ENCODE measurements around the gene PGPEP1.
"Not testable (repeated sequence)": the region's sequence is repeated elsewhere in the genome, so short reads cannot be mapped to it uniquely, and the experiment has no call there.

Gene PGPEP1

DNA sequence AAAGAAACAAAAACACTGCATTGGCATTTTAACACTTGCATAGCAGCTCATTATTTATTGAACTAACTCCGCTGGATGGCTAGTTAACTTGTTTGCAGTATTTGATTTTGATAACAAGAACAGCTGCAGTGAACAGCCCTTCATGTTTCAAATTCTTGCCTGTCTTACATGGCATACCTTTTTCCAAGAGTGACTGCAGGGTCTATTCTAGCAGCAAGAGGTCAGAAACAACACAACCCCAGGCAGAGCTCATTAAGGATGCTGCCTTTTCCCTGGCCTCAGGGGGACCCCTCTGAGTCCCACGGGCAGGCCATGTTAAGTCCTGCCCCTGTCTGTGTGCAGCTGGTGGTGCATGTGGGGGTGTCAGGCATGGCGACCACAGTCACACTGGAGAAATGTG is 16.6 kb downstream of the PGPEP1 start:
- Mint-ChIP-seq H3K4me1 (ENCODE audit: low read depth) (no peaks in the 10 kb centered on the region), H3K4me3 (no peak overlapping the region), H3K27me3 (no peaks in the 10 kb centered on the region), H3K9me3 (no peaks in the 10 kb centered on the region), H3K27ac (no peak overlapping the region), H3K36me3 (ENCODE audit: low read depth) (peaks cover 61% of the 10 kb centered on the region)
- DNase-seq: no peak

DNA sequence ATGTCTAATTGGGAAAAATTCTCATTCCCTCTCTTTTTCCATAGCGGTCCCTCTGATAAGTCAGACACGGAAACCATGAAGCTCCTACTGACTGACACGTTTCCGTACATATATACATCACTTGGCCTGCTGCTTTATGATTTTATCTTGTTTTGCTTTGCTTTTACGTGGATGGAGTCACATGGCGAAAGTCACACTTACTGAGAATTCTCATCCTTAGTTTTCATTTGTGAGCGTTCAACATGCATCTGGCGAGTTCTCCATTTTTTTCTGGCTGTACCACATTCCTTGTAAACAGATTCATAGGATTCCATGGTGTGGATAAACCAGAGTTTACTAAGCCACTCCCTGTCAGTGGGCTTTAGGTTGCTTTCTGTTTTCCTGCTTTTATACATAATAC is 21.2 kb downstream of the PGPEP1 start:
- Mint-ChIP-seq H3K27me3 (no peaks in the 10 kb centered on the region), H3K4me1 (ENCODE audit: low read depth) (peaks cover 2% of the 10 kb centered on the region), H3K27ac (no peak overlapping the region), H3K4me3 (no peak overlapping the region), H3K9me3 (no peaks in the 10 kb centered on the region), H3K36me3 (ENCODE audit: low read depth) (peaks cover 73% of the 10 kb centered on the region)
- DNase-seq: no peak

DNA sequence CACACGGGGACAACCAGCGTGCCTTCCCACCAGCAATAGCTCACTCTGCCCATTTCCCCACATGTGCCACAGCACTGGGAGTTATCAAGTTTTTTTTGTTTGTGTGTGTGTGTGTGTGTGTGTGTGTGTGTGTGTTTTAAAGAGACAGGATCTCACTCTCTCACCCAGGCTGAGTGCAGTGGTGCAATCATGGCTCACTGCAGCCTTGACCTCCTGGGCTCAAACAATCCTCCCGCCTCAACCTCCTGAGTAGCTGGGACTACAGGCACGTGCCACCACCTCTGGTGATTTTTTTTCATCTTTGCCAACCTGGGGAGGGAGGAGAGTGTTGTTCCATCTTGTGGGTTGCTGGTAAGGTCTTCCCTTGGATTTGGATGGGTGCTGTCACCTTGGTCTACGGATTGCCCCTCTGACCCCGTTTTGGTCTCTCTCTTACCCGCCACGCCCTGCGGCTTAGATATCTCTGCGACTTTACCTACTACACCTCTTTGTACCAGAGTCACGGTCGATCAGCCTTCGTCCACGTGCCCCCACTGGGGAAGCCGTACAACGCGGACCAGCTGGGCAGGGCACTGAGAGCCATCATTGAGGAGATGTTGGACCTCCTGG is 22.6 kb downstream of the PGPEP1 start:
- Mint-ChIP-seq H3K4me3 (no peak overlapping the region), H3K27me3 (no peaks in the 10 kb centered on the region), H3K36me3 (ENCODE audit: low read depth) (peaks cover 61% of the 10 kb centered on the region), H3K4me1 (ENCODE audit: low read depth) (peaks cover 2% of the 10 kb centered on the region), H3K9me3 (no peaks in the 10 kb centered on the region), H3K27ac (no peak overlapping the region)
- DNase-seq: no peak

DNA sequence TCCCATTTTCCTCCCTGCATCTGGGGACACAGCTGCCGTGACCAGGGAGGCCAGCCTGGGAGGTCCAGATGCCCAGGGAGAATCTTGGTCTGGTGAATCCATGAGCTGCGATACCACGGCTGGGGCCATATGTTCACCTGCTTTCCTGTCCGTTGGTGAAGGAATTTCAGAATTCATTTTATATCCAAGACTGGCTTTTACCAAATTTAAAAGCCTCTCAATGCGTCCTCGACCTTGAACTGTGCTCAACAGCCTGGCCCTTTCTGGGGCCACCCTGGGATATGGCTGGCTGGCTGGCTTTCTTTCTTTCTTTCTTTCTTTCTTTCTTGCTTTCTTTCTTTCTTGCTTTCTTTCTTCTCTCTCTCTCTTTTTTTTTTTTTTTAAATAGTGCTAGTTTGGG is 23.4 kb downstream of the PGPEP1 start:
- no peaks in the 10 kb centered on the region for H3K27me3 Mint-ChIP-seq
- peaks cover 2% of the 10 kb centered on the region for H3K4me1 Mint-ChIP-seq (ENCODE audit: low read depth)
- no peak for DNase-seq
- H3K27ac Mint-ChIP-seq: no peak overlapping the region
- H3K9me3 Mint-ChIP-seq: no peaks in the 10 kb centered on the region
- H3K36me3 Mint-ChIP-seq (ENCODE audit: low read depth): peaks cover 53% of the 10 kb centered on the region
- no peak overlapping the region for H3K4me3 Mint-ChIP-seq

DNA sequence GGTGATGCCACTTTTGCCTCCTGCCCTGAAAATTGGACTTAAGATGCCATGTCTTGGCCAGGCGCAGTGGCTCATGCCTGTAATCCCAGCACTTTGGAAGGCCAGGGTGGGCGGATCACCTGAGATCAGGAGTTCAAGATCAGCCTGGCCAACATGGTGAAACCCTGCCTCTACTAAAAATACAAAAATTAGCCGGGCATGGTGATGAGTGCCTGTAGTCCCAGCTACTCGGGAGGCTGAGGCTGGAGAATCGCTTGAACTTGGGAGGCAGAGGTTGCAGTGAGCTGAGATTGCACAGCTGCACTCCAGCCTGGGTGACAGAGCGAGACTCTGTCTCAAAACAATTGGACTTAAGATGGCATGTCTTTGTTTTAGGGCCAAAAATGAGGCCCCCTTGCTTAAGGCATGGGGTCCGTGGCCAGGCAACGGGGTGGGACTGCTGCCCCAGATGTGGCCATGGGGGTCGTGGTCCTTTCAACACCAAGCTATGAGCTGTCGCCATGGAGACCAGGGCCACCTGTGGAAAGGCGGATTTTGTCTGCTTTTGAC is 24.0 kb downstream of the PGPEP1 start:
- peaks cover 47% of the 10 kb centered on the region for H3K36me3 Mint-ChIP-seq (ENCODE audit: low read depth)
- H3K4me3 Mint-ChIP-seq; DNase-seq; H3K4me1 Mint-ChIP-seq (ENCODE audit: low read depth); H3K9me3 Mint-ChIP-seq; H3K27me3 Mint-ChIP-seq; H3K27ac Mint-ChIP-seq: not testable (repeated sequence)

DNA sequence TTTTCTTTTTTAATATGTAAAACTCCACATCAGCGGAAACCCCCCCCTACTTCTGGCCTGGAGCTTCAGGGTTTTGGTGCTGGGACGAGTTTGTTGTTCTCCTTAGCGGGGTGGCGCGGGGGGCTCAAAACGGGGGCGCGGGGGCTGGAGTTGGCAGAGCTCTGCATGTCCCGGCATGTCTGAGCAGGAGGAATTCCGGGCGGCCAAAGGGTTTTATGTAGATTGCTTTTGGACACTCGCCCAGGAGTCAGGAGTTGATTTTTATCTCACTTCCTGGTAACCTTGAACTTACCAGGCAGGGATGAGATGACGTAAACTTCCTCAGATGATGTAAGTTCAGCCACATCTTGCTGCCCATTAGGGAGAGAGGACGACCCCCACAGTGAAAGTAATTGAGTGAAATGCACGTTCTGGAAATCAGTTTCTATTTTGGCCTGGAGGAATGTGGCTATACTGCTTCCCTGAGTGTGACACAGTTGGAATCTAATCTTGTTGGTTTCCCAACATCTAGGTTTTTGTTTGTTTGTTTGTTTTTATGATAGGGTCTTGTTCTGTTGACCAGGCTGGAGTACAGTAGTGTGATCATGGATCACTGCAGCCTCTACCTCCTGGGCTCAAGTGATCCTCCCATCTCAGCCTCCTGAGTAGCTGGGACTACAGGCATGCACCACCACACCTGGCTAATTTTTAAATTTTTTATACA is 24.6 kb downstream of the PGPEP1 start:
- H3K4me3 Mint-ChIP-seq: no peak overlapping the region
- H3K4me1 Mint-ChIP-seq (ENCODE audit: low read depth): peaks cover 2% of the 10 kb centered on the region
- no peaks in the 10 kb centered on the region for H3K9me3 Mint-ChIP-seq
- peak overlapping the region; percentile 40 for H3K27ac Mint-ChIP-seq
- H3K27me3 Mint-ChIP-seq: no peaks in the 10 kb centered on the region
- no peak for DNase-seq
- H3K36me3 Mint-ChIP-seq (ENCODE audit: low read depth): peaks cover 41% of the 10 kb centered on the region

DNA sequence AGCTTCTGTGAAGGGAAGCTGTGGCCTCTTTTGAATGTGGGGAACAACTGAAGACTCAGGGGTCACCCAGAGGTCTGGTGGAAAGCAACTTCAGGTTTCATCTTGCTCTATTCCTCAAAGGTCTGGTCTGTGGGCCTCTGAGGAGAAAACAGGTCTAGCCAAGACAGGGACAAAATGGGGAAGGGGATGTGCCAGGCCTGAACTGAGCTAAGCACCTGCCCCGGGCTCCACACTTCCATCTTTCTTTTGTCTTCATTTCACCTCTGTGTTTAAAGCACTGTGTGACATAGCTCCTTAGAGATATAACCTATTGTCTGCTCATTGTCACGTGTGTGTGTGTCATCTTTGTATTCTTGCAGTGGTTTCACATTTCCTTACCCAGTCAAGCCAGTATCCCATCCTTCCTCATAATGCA is 25.6 kb downstream of the PGPEP1 start:
- no peak for DNase-seq

DNA sequence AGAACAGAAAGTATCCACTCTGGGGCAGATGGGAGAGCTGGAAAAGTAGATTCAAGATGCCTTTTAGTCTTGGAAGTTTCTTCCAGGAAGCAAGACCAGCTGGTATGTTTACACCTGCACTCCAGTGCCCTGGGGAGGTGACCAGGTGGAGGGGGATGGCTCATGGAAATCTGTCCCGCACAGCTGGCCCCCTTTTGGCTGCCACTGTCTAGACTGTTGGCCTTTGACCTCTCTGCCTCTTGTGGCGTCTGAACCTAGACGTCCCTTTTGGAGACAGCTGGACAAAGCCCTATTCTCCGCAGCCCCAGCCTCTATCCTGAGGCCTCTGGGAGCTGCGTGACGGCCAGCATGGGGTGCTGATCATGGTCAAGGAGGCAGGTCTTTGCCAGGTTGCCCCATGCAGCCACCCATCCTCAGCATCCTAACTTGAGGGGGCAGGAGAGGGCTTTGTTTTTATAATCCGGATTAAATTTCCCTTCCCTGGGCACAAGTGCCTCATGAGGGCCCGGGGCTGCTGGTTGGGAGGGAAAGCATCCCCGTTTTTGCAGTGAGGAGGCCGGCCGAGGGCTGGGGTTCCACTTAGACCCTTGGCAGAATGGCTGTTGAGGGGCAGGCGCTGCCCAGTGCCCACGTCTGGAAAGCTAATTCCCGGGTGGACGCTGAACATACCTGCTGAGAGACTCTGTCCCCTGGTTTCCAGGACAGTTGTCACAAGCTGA is 28.3 kb downstream of the PGPEP1 start:
- no peak overlapping the region for H3K27ac Mint-ChIP-seq

More for the DNA sequence above, 25.6 kb downstream of the PGPEP1 start:
- Mint-ChIP-seq H3K4me1 (ENCODE audit: low read depth) (peaks cover 2% of the 10 kb centered on the region), H3K27ac (no peak overlapping the region), H3K27me3 (no peaks in the 10 kb centered on the region), H3K4me3 (no peak overlapping the region), H3K36me3 (ENCODE audit: low read depth) (peaks cover 41% of the 10 kb centered on the region), H3K9me3 (no peaks in the 10 kb centered on the region)

DNA sequence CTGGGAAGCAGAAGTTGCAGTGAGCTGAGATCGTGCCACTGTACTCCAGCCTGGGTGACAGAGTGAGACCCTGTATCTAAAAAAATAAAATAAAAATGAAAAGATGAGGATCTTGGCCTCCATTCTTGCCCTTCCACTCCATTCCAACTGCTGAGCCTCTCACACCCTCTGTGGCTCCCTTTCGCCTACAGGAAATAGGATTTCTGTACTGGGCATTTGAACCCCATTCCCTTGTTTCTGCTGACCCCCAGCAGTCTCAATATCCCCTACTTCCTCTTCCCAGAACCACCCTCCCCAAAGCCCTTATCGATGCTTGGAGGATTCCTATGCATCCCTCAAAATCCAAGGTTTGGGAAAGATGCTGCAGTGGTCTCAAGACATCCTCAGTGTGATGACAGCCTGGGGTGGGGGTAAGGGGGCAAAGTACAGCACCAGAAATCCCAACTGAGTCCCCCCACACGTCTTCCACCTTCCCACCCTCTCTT is 33.1 kb downstream of the PGPEP1 start:
- Mint-ChIP-seq H3K4me1 (ENCODE audit: low read depth) (peaks cover 13% of the 10 kb centered on the region), H3K27me3 (no peaks in the 10 kb centered on the region), H3K36me3 (ENCODE audit: low read depth) (no peaks in the 10 kb centered on the region), H3K27ac (peak overlapping the region; percentile 58), H3K4me3 (no peak overlapping the region), H3K9me3 (no peaks in the 10 kb centered on the region)
- DNase-seq: no peak

More for the DNA sequence above, 28.3 kb downstream of the PGPEP1 start:
- H3K27me3 Mint-ChIP-seq: no peaks in the 10 kb centered on the region
- H3K36me3 Mint-ChIP-seq (ENCODE audit: low read depth): peaks cover 24% of the 10 kb centered on the region
- peaks cover 5% of the 10 kb centered on the region for H3K4me1 Mint-ChIP-seq (ENCODE audit: low read depth)
- H3K4me3 Mint-ChIP-seq: no peak overlapping the region
- DNase-seq: no peak
- H3K9me3 Mint-ChIP-seq: no peaks in the 10 kb centered on the region

DNA sequence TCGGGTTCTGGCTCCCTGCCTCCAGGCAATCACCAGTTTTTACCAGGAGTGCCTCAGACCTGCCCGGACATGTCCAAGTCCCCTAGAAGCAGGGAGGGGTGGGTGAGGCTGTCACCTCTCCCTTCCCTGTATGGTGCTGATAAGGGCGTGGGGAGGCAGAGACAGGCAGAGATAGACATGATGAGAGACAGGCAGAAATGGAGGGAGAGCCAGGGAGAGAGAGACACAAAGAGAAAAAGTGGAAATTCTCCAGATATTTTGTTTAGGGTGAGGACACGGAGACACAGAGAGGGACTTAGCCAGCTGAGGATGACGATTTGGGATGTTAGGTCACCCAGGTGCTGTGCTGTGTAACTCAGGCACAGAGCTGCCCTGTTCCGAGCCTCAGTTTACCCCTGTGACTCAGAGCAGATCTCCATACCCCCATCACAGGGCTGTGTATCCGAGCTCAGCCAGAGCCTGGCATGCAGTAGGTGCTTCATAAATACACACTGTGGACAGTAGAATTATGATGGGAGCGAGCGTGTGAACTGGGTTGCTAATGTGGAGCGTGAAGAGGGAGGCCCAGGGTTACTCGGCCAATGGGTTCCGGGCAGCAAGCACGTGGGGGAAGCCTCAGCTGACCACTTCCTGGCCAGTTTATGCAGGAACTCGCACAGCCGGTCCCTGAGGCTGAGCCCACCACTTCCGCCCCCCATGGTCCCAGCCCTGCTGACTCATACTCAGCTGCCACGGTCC is 33.7 kb downstream of the PGPEP1 start:
- Mint-ChIP-seq H3K27ac (peak overlapping the region; percentile 58), H3K4me3 (no peak overlapping the region)
- peak; percentile 58 for DNase-seq

DNA sequence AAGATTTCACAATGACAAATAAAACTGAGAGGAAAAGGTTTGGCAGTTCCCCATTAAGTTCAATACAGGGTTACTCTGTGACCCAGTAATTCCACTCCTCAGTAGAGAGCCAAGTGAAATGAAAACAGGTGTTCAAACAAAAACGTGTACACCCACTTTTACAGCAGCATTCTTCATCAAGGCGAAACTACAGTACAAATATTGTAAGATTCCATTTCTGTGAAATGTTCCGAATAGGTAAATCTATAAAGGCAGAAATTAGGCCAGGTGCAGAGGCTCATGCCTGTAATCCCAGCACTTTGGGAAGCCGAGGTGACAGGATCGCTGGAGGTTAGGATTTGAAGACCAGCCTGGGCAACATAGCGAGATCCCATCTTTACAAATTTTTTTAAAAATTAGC is 36.6 kb downstream of the PGPEP1 start:
- Mint-ChIP-seq H3K27me3 (peaks cover 3% of the 10 kb centered on the region), H3K36me3 (ENCODE audit: low read depth) (no peaks in the 10 kb centered on the region), H3K4me1 (ENCODE audit: low read depth) (peaks cover 13% of the 10 kb centered on the region), H3K4me3 (no peak overlapping the region), H3K27ac (no peak overlapping the region), H3K9me3 (no peaks in the 10 kb centered on the region)
- no peak for DNase-seq

More for the DNA sequence above, 33.7 kb downstream of the PGPEP1 start:
- Mint-ChIP-seq H3K4me1 (ENCODE audit: low read depth) (peaks cover 13% of the 10 kb centered on the region), H3K9me3 (no peaks in the 10 kb centered on the region), H3K27me3 (no peaks in the 10 kb centered on the region), H3K36me3 (ENCODE audit: low read depth) (no peaks in the 10 kb centered on the region)

DNA sequence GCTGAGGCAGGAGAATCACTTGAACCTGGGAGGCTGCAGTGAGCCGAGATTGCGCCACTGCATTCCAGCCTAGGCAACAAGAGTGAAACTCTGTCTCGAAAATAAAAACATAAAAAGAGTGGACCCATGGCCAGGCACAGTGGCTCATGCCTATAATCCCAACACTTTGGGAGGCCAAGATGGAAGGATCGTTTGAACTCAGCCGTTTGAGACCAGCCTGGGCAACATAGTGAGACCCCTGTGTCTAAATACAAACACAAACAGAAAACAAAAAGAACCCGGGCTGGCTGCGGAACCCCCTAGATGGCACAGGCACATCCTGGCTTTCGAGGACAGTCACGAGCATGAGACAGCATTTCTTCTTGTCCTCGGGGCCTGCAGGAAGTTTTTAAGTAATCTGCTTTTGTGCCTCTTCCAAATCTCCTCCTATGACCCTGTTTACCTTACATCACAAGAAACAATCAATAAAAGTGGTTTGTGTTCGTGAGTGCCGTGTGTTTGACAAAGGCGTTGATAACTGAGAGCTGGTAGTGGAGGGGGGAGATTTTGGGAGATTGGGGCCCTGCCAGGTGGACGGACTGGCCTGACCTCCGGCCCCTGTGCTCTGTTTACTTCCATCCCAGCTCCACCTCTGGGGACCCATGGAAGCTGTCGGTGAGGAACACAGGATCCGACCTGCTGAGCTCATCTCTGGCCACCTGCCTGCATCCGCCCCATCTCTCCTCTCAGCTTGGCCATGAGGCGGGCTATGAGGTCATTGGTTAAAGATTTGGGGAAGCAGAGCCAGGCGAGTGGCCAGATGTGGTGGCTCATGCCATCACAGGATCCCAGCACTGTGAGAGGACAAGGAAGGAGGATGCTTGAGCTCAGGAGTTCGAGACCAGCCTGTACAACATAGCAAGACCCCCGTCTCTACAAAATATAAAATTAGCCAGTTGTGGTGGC is 39.7 kb downstream of the PGPEP1 start:
- no peak overlapping the region for H3K4me3 Mint-ChIP-seq
- H3K27ac Mint-ChIP-seq: no peak overlapping the region

DNA sequence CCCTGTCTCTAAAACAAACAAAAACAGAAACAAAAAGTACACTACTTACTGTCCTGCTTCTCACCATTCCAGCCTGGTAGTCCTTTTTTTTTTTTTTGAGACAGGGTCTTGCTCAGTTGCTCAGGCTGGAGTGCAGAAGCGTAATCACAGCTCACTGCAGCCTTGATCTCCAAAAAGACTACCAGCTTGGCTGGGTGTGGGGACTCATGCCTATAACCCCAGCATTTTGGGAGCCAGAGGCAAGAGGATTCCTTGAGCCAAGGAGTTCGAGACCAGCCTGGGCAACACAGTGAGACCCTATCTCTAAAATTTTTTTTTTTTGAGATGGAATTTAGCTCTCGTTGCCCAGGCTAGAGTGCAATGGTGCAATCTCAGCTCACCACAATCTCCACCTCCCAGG is 40.4 kb downstream of the PGPEP1 start:
- DNase-seq: no peak
- no peak overlapping the region for H3K27ac Mint-ChIP-seq
- no peak overlapping the region for H3K4me3 Mint-ChIP-seq
- no peaks in the 10 kb centered on the region for H3K9me3 Mint-ChIP-seq
- no peaks in the 10 kb centered on the region for H3K4me1 Mint-ChIP-seq (ENCODE audit: low read depth)
- H3K27me3 Mint-ChIP-seq: peaks cover 28% of the 10 kb centered on the region
- no peaks in the 10 kb centered on the region for H3K36me3 Mint-ChIP-seq (ENCODE audit: low read depth)

More for the DNA sequence above, 39.7 kb downstream of the PGPEP1 start:
- DNase-seq: no peak
- H3K27me3 Mint-ChIP-seq: peaks cover 21% of the 10 kb centered on the region
- H3K9me3 Mint-ChIP-seq: no peaks in the 10 kb centered on the region
- no peaks in the 10 kb centered on the region for H3K36me3 Mint-ChIP-seq (ENCODE audit: low read depth)
- H3K4me1 Mint-ChIP-seq (ENCODE audit: low read depth): no peaks in the 10 kb centered on the region

Measured in activated T-cell treated with anti-CD3 and anti-CD28 coated beads, Interleukin-2, amount 50 U/mL, for 24 hours (primary cell).